ENCODE results near the gene ZNF275.
"Not testable (repeated sequence)": the region's sequence is repeated elsewhere in the genome, so short reads cannot be mapped to it uniquely, and the experiment has no call there.

ZNF275 gene

DNA sequence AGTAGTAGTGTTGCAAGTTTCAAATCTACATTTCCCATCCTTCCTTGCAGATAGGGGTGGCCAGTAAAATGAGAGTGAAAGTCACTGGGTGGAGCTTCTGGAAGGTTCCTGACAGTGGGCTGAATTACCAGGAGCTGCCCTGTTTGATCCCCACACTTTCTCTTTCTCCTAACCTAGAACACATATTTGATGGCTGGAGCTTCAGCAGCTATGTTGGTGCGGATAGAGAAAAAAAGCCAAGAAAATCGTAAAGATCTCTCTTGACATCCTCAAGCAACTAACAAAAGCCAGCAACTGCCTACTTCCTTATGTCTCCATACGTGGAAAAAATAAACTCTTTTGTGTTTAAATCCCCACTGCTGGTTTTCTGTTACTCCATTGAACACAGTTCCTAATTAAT, 32.2 kb downstream of the ZNF275 start:
- no peak for DNase-seq

GRCh38 chrX:153366878-153367538, 33.1 kb downstream of the ZNF275 start:
- no peak for DNase-seq

GRCh38 chrX:153370293-153371055, 36.5 kb downstream of the ZNF275 start:
- DNase-seq: no peak

- no peak for DNase-seq
These were observed 37.3 kb downstream of the ZNF275 start for GRCh38 chrX:153371256-153371655.

DNA sequence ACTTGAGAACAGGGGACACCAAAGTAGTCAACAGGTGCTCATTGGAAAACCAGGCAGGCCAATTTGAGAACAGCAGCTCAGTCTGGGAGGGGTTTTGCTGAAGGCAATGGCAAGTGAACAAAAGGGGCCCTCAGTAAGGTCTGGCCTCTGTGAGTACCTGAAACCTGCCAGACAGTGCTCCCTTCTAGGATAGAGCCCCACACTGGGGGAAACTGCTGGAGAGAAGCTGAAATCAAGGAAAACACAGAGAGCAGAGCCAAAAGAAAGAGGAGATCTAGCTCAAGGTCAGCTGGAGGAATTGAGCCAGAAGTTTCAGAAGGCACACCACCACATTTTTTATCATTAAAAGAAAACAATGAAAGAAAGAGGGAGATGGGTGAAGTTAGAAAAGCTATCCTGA, 39.0 kb downstream of the ZNF275 start:
- no peak for DNase-seq

- no peak for DNase-seq
These were observed 40.5 kb downstream of the ZNF275 start for GRCh38 chrX:153374426-153374825.

DNA sequence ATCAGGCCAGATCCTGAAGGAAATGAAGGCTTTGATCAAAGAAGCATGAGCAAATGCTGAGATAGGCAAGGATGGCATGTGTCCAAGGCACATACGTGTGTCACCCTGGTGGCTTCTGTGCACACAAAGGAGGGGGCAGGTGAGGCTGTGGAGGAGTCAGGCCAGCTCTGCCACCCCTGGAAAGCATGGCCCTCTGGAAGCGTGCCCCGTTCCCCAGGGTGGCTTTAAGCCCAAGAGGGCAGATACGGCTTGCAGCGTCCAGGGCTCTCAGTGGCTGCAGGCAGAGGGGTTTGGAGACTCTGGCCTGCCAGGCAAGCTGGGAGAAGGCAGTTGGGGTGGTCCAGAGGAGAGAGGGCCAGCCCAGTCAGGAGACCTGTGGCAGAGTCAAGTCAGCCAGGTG, 41.6 kb downstream of the ZNF275 start:
- no peak for DNase-seq

DNA sequence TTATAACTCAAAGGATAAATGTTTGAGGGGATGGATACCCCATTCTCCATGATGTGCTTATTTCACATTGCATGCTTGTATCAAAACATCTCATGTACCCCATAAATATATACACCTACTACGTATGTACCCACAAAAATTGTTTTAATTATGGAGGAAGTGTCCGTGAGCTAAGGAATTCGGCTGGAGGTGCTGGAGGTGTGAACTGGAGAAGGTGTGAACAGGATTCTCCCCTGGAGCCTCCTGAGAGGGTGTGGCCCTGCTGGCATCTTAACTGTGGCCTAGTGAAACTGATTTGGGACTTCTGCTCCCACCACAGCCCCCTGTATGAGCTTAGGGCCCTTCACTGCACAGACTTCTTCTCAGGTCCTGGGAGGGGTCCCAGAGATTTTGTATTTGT, 43.8 kb downstream of the ZNF275 start:
- DNase-seq: no peak

- DNase-seq: no peak
These were observed 44.7 kb downstream of the ZNF275 start for GRCh38 chrX:153378607-153379006.

DNA sequence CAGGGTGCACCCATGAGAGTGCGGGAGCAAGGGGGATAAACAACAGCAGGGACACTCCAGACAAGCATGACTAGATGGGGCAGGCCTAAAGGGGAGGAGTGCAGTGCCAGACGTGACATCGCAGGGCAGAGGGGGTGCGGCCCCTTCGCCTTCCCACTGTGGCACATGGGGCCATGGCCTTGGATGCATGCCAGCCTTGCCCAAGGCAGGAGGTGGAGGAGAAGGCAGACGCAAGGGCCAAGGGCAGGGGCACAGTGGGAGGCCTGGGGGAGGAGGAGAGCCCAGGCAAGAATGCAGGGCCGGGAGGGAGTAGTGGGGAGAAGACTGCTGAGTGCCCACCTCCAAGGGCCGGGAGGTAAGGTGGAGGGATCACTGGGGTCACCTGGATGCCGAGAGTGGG, 45.6 kb downstream of the ZNF275 start:
- DNase-seq: no peak

GRCh38 chrX:153379971-153380581, 46.1 kb downstream of the ZNF275 start:
- no peak for DNase-seq

DNA sequence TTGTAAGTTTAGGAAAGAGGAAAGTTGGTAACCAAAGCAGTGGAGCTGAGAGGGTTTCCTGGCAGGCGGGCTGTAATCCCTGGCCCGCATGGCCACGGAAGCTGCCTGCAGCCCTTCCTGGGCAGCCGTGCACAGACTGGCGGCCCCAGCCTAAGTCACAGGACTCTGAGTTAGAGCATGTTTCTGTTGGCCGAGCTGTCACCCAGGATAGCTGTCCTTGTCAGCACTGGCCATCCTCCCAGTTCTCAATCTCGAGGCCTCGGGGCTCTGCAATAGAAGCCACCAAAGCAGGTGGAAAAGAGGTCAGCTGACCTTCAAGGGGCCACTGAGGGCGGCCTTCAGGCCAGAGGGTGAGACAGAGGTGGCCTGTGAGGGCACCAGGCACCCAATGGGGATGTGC, 46.7 kb downstream of the ZNF275 start:
- no peak for DNase-seq

GRCh38 chrX:153381684-153382532, 48.0 kb downstream of the ZNF275 start:
- DNase-seq: peak; percentile 57

GRCh38 chrX:153382563-153383482, 48.9 kb downstream of the ZNF275 start:
- no peak for DNase-seq

DNA sequence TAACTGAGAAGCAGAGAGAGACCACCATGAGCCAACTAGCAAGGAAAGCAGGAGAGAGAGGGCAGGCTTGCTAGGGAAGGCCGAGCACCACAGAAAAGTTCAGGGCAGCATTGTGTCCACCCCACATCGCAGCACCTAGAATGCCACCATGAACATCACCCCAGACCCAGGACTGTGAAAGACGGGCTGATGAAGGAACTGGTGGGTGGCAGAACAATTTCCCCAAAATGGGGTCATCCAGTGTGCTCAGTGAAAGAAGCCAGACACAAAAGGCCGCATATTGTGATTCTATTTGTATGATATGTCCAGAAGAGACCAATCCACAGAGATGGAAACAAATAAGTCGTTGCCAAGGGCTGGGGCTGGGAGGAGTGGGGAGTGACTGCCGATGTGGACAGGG, 50.4 kb downstream of the ZNF275 start:
- no peak for DNase-seq

DNA sequence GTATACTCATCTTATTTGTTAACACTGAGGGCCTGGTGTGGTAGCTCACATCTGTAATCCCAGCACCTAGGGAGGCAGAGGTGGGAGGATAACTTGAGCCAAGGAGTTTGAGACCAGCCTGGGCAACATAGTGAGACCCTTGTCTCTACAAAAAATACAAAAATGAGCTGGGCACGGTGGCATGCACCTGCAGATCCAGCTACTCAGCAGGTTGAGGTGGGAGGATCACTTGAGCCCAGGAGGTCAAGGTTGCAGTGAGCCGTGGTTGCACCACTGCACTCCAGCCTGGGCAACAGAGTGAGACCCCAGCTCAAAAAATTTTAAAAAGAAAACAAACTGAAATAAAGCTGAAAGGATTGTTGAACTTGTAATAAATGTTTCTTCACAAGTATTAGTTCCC, 51.0 kb downstream of the ZNF275 start:
- not testable (repeated sequence) for DNase-seq

DNA sequence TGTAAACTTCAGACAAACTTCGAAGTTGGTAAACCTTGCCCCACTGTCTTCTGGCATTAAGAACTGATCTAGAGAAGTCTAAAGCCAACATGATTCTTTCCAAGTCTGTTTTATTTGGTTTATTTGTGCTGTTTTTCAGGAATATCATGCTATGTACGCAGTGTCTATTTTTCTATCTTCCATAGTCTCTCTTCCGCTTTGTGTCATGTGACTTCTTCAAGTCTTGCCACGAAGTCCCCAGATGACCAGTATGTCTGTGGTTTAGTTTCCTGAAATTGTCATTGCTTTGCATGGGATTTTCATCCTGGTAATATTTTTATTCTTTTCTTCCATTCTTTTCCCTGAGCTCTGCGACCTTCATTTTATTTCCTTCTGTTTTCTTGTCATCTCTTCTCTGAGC, 52.1 kb downstream of the ZNF275 start:
- no peak for DNase-seq

DNA sequence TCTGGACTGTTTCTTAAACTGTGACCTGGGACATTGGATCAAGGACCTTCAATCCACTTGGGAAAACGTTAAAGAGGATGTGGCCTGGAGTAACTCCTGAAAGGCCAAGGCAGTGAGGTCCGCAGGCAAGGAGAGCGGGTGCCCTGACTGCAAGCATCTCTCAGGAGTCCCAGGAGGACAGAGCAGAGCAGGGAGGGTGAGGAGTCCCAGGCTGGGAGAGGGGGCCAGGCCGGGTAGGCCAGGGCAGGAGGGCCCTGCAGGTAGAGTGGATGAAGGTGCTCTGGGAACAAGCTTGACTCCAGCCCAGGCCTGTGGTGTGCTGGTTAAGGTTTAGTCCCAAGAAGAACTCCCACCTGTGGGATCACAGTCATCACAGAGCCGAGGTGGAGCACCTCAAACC, 53.4 kb downstream of the ZNF275 start:
- DNase-seq: no peak

DNA sequence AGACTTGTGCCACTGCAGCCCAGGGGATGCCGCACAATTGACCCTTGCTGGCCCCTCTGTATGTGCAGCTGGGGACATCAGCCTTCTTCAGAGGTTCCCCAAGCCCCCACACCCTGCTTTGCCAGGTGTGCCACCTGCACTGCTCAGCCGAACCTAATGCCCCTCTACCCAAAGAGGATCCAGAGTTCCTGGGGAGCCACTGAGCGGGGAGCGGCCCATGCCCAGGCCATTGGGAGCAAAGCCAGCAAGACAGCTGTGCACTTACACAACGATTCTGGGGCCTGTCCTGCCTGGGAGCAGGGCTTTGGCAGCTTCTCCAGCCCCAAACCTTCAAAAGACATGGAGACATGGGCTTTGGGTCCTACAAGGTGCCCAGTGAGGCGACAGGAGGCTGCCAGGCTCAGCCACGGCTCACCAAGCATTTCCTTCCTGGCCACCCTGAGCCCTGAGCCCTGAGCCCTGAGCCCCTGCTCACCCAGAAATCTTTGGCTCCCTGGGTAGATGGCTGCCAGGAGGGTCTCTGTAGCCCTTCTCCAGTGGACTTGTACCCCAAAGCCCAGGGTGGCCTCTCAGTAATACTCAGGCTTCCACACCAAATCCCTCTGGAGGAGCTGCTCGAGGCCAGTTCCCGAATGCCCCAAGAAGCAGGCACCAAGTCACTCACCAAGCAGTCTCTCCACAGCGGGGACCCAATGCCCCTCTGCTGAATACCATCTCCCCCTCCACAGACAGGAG, 54.2 kb downstream of the ZNF275 start:
- no peak for DNase-seq

GRCh38 chrX:153388722-153389459, 54.9 kb downstream of the ZNF275 start:
- no peak for DNase-seq

- not testable (repeated sequence) for DNase-seq
These were observed 55.5 kb downstream of the ZNF275 start for GRCh38 chrX:153389460-153389768.
